CD14-positive monocyte (primary cell): ENCODE data around the gene DENR. TPM values are rescaled to one million over a fixed set of nuclear protein-coding genes. Genes with fewer than 3 reads are reported as not detected.
A peak's percentile ranks its signal among the peaks of the same experiment; 100 is the strongest.

Source experiments
- DNase-seq, 3 donors: peaks; one replicate each; pipeline ENCODE4 v3.0.0-alpha.2; 2011 to 2022
- H2AFZ ChIP-seq: 2 replicates; pipeline ENCODE4 v1.6.0; 2012; ENCODE audit warnings: mild to moderate bottlenecking, low read depth, low read length, inconsistent platforms; ENCODE audit not compliant: insufficient read depth, poor library complexity, severe bottlenecking
- H3K27ac ChIP-seq, 2 donors: 1 replicate in 1 of 2; 2 replicates in 1 of 2; pipeline ENCODE4 v1.5.1; 2012 to 2013; ENCODE audit warnings: low read length in 2 of 2, control low read depth in 1 of 2, inconsistent platforms in 1 of 2, low read depth in 1 of 2, mild to moderate bottlenecking in 1 of 2
- H3K27me3 ChIP-seq, 2 donors: one replicate each; pipeline versions ENCODE4 v1.6.0 to v1.6.1; 2011 to 2013; ENCODE audit warnings: low read length in 2 of 2; ENCODE audit not compliant: control insufficient read depth in 2 of 2, insufficient read depth in 2 of 2
- H3K36me3 ChIP-seq, 2 donors: replicated peaks in 1 of 2; 1 replicate in 1 of 2; 2 replicates in 1 of 2; pipeline versions ENCODE4 v1.5.1 to v1.6.1; 2012 to 2013; ENCODE audit warnings: low read length in 2 of 2, control low read depth in 1 of 2, inconsistent platforms in 1 of 2, mild to moderate bottlenecking in 1 of 2; ENCODE audit not compliant: insufficient read depth in 2 of 2, control insufficient read depth in 1 of 2
- H3K4me1 ChIP-seq, 2 donors: 1 replicate in 1 of 2; 2 replicates in 1 of 2; pipeline versions ENCODE4 v1.5.1 to v1.6.1; 2012 to 2013; ENCODE audit warnings: low read length in 2 of 2, control low read depth in 1 of 2, inconsistent platforms in 1 of 2, mild to moderate bottlenecking in 1 of 2, moderate library complexity in 1 of 2; ENCODE audit not compliant: insufficient read depth in 2 of 2, control insufficient read depth in 1 of 2
- H3K4me2 ChIP-seq: replicated peaks from 2 replicates; pipeline ENCODE3; 2012; ENCODE audit warnings: low read length, moderate library complexity, mild to moderate bottlenecking; ENCODE audit not compliant: poor library complexity, severe bottlenecking; ENCODE audit errors: extremely low read depth
- H3K4me3 ChIP-seq, 3 experiments: fragments of 200-600 bp in 1 of 3; sonication (generic) in 1 of 3; replicated peaks in 1 of 3; 1 replicate in 2 of 3; 2 replicates in 1 of 3; pipeline ENCODE4 v1.5.1; 2011 to 2013; ENCODE audit warnings: low read length in 3 of 3, mild to moderate bottlenecking in 3 of 3, control low read depth in 2 of 3, low read depth in 2 of 3, inconsistent platforms in 1 of 3, moderate library complexity in 1 of 3
- H3K79me2 ChIP-seq: 2 replicates; pipeline ENCODE4 v1.6.0; 2012; ENCODE audit warnings: mild to moderate bottlenecking, control low read depth, inconsistent platforms, low read length, moderate library complexity; ENCODE audit not compliant: insufficient read depth
- H3K9ac ChIP-seq: 2 replicates; pipeline ENCODE4 v1.6.0; 2017; ENCODE audit warnings: low read length, mild to moderate bottlenecking; ENCODE audit not compliant: insufficient read depth, poor library complexity, severe bottlenecking
- H3K9me3 ChIP-seq, 2 donors: replicated peaks in 1 of 2; 1 replicate in 1 of 2; 2 replicates in 1 of 2; pipeline versions ENCODE4 v1.5.1 to v1.6.1; 2012 to 2013; ENCODE audit warnings: low read length in 2 of 2, control low read depth in 1 of 2; ENCODE audit not compliant: control insufficient read depth in 1 of 2, insufficient read depth in 1 of 2
- H4K20me1 ChIP-seq: 2 replicates; pipeline ENCODE4 v1.6.0; 2012; ENCODE audit warnings: mild to moderate bottlenecking, low read length, control low read depth, moderate library complexity; ENCODE audit not compliant: insufficient read depth
- H3K27ac Mint-ChIP-seq, 7 donors: one replicate each; pipeline ENCODE4 v1.8.0; 2020; ENCODE audit warnings: mild to moderate bottlenecking in 7 of 7, mixed read lengths in 7 of 7, moderate library complexity in 6 of 7, inconsistent platforms in 2 of 7
- H3K27me3 Mint-ChIP-seq, 3 donors: one replicate each; pipeline ENCODE4 v1.8.0; 2021 to 2022; ENCODE audit warnings: low read depth in 3 of 3, mild to moderate bottlenecking in 3 of 3, mixed read lengths in 3 of 3, moderate library complexity in 3 of 3, inconsistent platforms in 1 of 3
- H3K36me3 Mint-ChIP-seq, 2 donors: one replicate each; pipeline ENCODE4 v1.8.0; 2020; ENCODE audit warnings: mixed read lengths in 2 of 2, inconsistent platforms in 1 of 2, mild to moderate bottlenecking in 1 of 2
- H3K4me1 Mint-ChIP-seq: one replicate; pipeline ENCODE4 v1.8.0; 2020; ENCODE audit warnings: mild to moderate bottlenecking, mixed read lengths
- H3K4me3 Mint-ChIP-seq, 2 donors: one replicate each; pipeline ENCODE4 v1.8.0; 2020; ENCODE audit warnings: mild to moderate bottlenecking in 2 of 2, mixed read lengths in 2 of 2, moderate library complexity in 1 of 2
- H3K9me3 Mint-ChIP-seq, 7 donors: one replicate each; pipeline ENCODE4 v1.8.0; 2020 to 2022; ENCODE audit warnings: mixed read lengths in 7 of 7, mild to moderate bottlenecking in 6 of 7, moderate library complexity in 6 of 7, inconsistent platforms in 2 of 7
- CTCF ChIP-seq: fragments of 200-600 bp; IDR thresholded peaks from one replicate; pipeline ENCODE4 v1.8.0; 2022; ENCODE audit warnings: antibody characterized with exemption, mild to moderate bottlenecking
- WGBS: methylation state at CpG from one replicate; pipeline ENCODE4 v1.1.5; 2013; ENCODE audit warnings: missing lambda C conversion rate; ENCODE audit not compliant: insufficient coverage; 5-methylcytosine and 5-hydroxymethylcytosine counted together
- intact Hi-C, 2 donors: fragments of 100-400 bp; cut with micrococcal nuclease; formaldehyde crosslinking; loops; one replicate each; pipeline versions ENCODE4 v1.15.0 to v1.15.1; 2023
- polyA plus RNA-seq, 3 donors: library from polyadenylated mRNA; depleted of rRNA in 1 of 3; unstranded in 2 of 3; stranded (reverse) in 1 of 3; fragments of 300-500 nt in 2 of 3; fragments of >200 nt in 1 of 3; fragmentation: Illumina TruSeq in 2 of 3; gene quantifications; 1 replicate in 2 of 3; 2 replicates in 1 of 3; pipeline ENCODE4 v1.2.3, GENCODE V29; 2012 to 2021

DENR gene
- polyA plus RNA-seq, 3 donors, result 11.2 to 34.1 (median 32.5) TPM

- Mint-ChIP-seq H3K36me3 (peaks cover 0 to 3% of the 10 kb centered on the region in 2 donors), H3K9me3 (peaks cover 0 to 6% (median 0%) of the 10 kb centered on the region in 7 donors), H3K27me3 (peaks cover 6 to 12% (median 11%) of the 10 kb centered on the region in 3 donors), H3K4me1 (peaks cover 44% of the 10 kb centered on the region), H3K4me3 (peak overlapping the region in 1 of 2 donors; percentile 0), H3K27ac (no peak overlapping the region)
- Histone ChIP-seq H3K27ac (no peak overlapping the region), H3K27me3 (peaks cover 0 to 5% of the 10 kb centered on the region in 2 donors), H3K79me2 (no peaks in the 10 kb centered on the region), H3K9ac (no peak overlapping the region), H3K36me3 (no peaks in the 10 kb centered on the region), H3K4me2 (no peak overlapping the region), H2AFZ (no peak overlapping the region), H4K20me1 (no peaks in the 10 kb centered on the region), H3K4me1 (peaks cover 39 to 48% of the 10 kb centered on the region in 2 donors), H3K4me3 (no peak overlapping the region), H3K9me3 (no peaks in the 10 kb centered on the region)
- 96% methylated on average over 27 of the region's 27 CpGs for WGBS
- DNase-seq, result no peak
- TF ChIP-seq CTCF, result no peak
- intact Hi-C loops, result loop anchor here in 1 of 2 donors (10.0 kb wide), 1 partner anchor 45 kb away; no protein-coding TSS in a partner anchor
Measured at GRCh38 chr12:122729583-122730214, 22.9 kb upstream of the DENR start.

GRCh38 chr12:122730215-122731014, 22.2 kb upstream of the DENR start, which contains the start of gene HCAR1:
Gene HCAR1 (minus strand): TSS chr12:122730844. CDS start chr12:122730339, 505 bp downstream.
- no peak for TF ChIP-seq CTCF
- Histone ChIP-seq H3K4me1 (peaks cover 34 to 41% of the 10 kb centered on the region in 2 donors), H3K9me3 (no peaks in the 10 kb centered on the region), H3K4me3 (no peak within 1 kb of the TSS), H3K9ac (no peak within 1 kb of the TSS), H3K27ac (no peak within 1 kb of the TSS), H3K4me2 (no peak within 1 kb of the TSS), H3K27me3 (peaks cover 0 to 5% of the 10 kb centered on the region in 2 donors), H3K36me3 (no peaks in the 10 kb centered on the region), H2AFZ (no peak within 1 kb of the TSS), H3K79me2 (no peaks in the 10 kb centered on the region), H4K20me1 (no peaks in the 10 kb centered on the region)
- peaks cover 0 to 6% (median 0%) of the 10 kb centered on the region in 7 donors for H3K9me3 Mint-ChIP-seq
- peaks cover 0 to 3% of the 10 kb centered on the region in 2 donors for H3K36me3 Mint-ChIP-seq
- intact Hi-C loops, result loop anchor here in 1 of 2 donors (10.0 kb wide), 1 partner anchor 46 kb away; no protein-coding TSS in a partner anchor
- peaks cover 6 to 12% (median 11%) of the 10 kb centered on the region in 3 donors for H3K27me3 Mint-ChIP-seq
- peak within 1 kb of the TSS in 4 of 7 donors; percentile 2 to 65 (median 32) for H3K27ac Mint-ChIP-seq
- H3K4me3 Mint-ChIP-seq, result peak within 1 kb of the TSS; percentile 39 to 53
- H3K4me1 Mint-ChIP-seq, result peaks cover 42% of the 10 kb centered on the region
- DNase-seq, result no peak
- WGBS, result 91% methylated on average over 26 of the region's 32 CpGs
